ENCODE measurements around the gene PLXDC2. TPM values are rescaled to one million over a fixed set of nuclear protein-coding genes. Genes with fewer than 3 reads are reported as not detected.

Gene PLXDC2
- total RNA-seq, 1 experiment from 2014 or later = 0.21 TPM

- TF ChIP-seq CTCF (IDR thresholded peaks at IDR 0.05) (no peak), TCF7L2 (IDR thresholded peaks at IDR 0.05; ENCODE audit: low read depth, low read length) (no peak), SIN3A (IDR thresholded peaks at IDR 0.05; ENCODE audit: borderline replicate concordance, insufficient read depth, low read depth, low read length) (no peak), POLR2AphosphoS5 (IDR thresholded peaks at IDR 0.05; ENCODE audit: low read depth, low read length) (no peak), REST (IDR thresholded peaks at IDR 0.05; ENCODE audit: insufficient read depth in 1 of 2, low read depth in 2 of 2, low read length in 1 of 2) (no peak)
These were observed 53.1 kb downstream of the PLXDC2 start for GRCh38 chr10:19869370-19869769.

GRCh38 chr10:19872504-19873271 is 56.5 kb downstream of the PLXDC2 start:
- Histone ChIP-seq H3K4me3 (ENCODE audit: low read depth in 2 of 2, low read length in 2 of 2) (no peak overlapping the region), H3K27me3 (ENCODE audit: control insufficient read depth, insufficient read depth, low read length) (no peaks in the 10 kb centered on the region), H3K36me3 (ENCODE audit: control insufficient read depth, insufficient read depth, low read length) (no peaks in the 10 kb centered on the region), H3K9me3 (ENCODE audit: control insufficient read depth, insufficient read depth, low read depth, low read length) (no peaks in the 10 kb centered on the region), H3K27ac (ENCODE audit: low read length) (no peak overlapping the region), H3K4me1 (ENCODE audit: control insufficient read depth, insufficient read depth, low read length) (no peaks in the 10 kb centered on the region)
- in situ Hi-C loops (cut with HindIII; ENCODE audit: low pct_unique_long_range_greater_than_20kb, low sequenced_read_pairs) = no loop called here
- DNase-seq (ENCODE audit: low read depth, low spot score) (no peak), ATAC-seq (no peak)
- no TSS peak for BruUV-seq (replicated peaks)
- TF ChIP-seq POLR2AphosphoS5 (IDR thresholded peaks at IDR 0.05; ENCODE audit: low read depth, low read length) (no peak), REST (IDR thresholded peaks at IDR 0.05; ENCODE audit: insufficient read depth in 1 of 2, low read depth in 2 of 2, low read length in 1 of 2) (no peak), TCF7L2 (IDR thresholded peaks at IDR 0.05; ENCODE audit: low read depth, low read length) (no peak), SIN3A (IDR thresholded peaks at IDR 0.05; ENCODE audit: borderline replicate concordance, insufficient read depth, low read depth, low read length) (no peak), CTCF (IDR thresholded peaks at IDR 0.05) (no peak)
- CTCF ChIA-PET = no interaction called here
- POLR2A ChIA-PET = no interaction called here
- intact Hi-C loops (cut with micrococcal nuclease; ENCODE audit: unreplicated experiment) = no loop called here

More at GRCh38 chr10:19869370-19869769, 53.1 kb downstream of the PLXDC2 start:
- Histone ChIP-seq H3K27ac (ENCODE audit: low read length) (no peak overlapping the region), H3K4me1 (ENCODE audit: control insufficient read depth, insufficient read depth, low read length) (no peaks in the 10 kb centered on the region), H3K4me3 (ENCODE audit: low read depth in 2 of 2, low read length in 2 of 2) (no peak overlapping the region), H3K9me3 (ENCODE audit: control insufficient read depth, insufficient read depth, low read depth, low read length) (no peaks in the 10 kb centered on the region), H3K27me3 (ENCODE audit: control insufficient read depth, insufficient read depth, low read length) (no peaks in the 10 kb centered on the region), H3K36me3 (ENCODE audit: control insufficient read depth, insufficient read depth, low read length) (no peaks in the 10 kb centered on the region)
- in situ Hi-C loops (cut with HindIII; ENCODE audit: low pct_unique_long_range_greater_than_20kb, low sequenced_read_pairs) (no loop called here), intact Hi-C loops (cut with micrococcal nuclease; ENCODE audit: unreplicated experiment) (no loop called here)
- POLR2A ChIA-PET = no interaction called here
- ATAC-seq = no peak
- DNase-seq (ENCODE audit: low read depth, low spot score) = no peak
- BruUV-seq (replicated peaks) = no TSS peak
- CTCF ChIA-PET = no interaction called here

Data from Panc1 (cell line).